IPS-18a (cell line): ENCODE results near the gene NT5E.

Source experiments
- H3K27ac ChIP-seq: one replicate; pipeline ENCODE4 v1.5.1; 2013; ENCODE audit warnings: low read length
- H3K27me3 ChIP-seq: one replicate; pipeline ENCODE4 v1.6.1; 2013; ENCODE audit warnings: mild to moderate bottlenecking, low read length; ENCODE audit not compliant: control insufficient read depth, insufficient read depth
- H3K36me3 ChIP-seq: one replicate; pipeline ENCODE4 v1.6.1; 2013; ENCODE audit warnings: low read depth, low read length; ENCODE audit not compliant: control insufficient read depth
- H3K4me1 ChIP-seq: one replicate; pipeline ENCODE4 v1.6.1; 2013; ENCODE audit warnings: low read depth, low read length; ENCODE audit not compliant: control insufficient read depth
- H3K4me3 ChIP-seq: one replicate; pipeline ENCODE4 v1.5.1; 2013; ENCODE audit warnings: low read length
- H3K9ac ChIP-seq: one replicate; pipeline ENCODE4 v1.6.1; 2013; ENCODE audit warnings: mild to moderate bottlenecking, low read length, moderate library complexity
- H3K9me3 ChIP-seq: one replicate; pipeline ENCODE4 v1.6.1; 2013; ENCODE audit warnings: low read depth, low read length; ENCODE audit not compliant: control insufficient read depth

The NT5E gene

GRCh38 chr6:85451565-85452306 lies 1.9 kb downstream of the NT5E start:
- H3K27ac ChIP-seq, result no peak overlapping the region
- no peaks in the 10 kb centered on the region for H3K9me3 ChIP-seq
- peaks cover 3% of the 10 kb centered on the region for H3K4me1 ChIP-seq
- H3K9ac ChIP-seq, result no peak overlapping the region
- peaks cover 63% of the 10 kb centered on the region for H3K27me3 ChIP-seq
- no peak overlapping the region for H3K4me3 ChIP-seq
- H3K36me3 ChIP-seq, result no peaks in the 10 kb centered on the region

- Histone ChIP-seq H3K4me3 (no peak overlapping the region), H3K27ac (no peak overlapping the region), H3K9me3 (no peaks in the 10 kb centered on the region), H3K27me3 (peaks cover 59% of the 10 kb centered on the region), H3K4me1 (peaks cover 3% of the 10 kb centered on the region), H3K36me3 (no peaks in the 10 kb centered on the region), H3K9ac (no peak overlapping the region)
Measured at GRCh38 chr6:85452441-85452881, 2.6 kb downstream of the NT5E start.

GRCh38 chr6:85453052-85453451 lies 3.2 kb downstream of the NT5E start:
- no peak overlapping the region for H3K4me3 ChIP-seq
- peaks cover 5% of the 10 kb centered on the region for H3K4me1 ChIP-seq
- no peak overlapping the region for H3K9ac ChIP-seq
- no peak overlapping the region for H3K27ac ChIP-seq
- no peaks in the 10 kb centered on the region for H3K36me3 ChIP-seq
- H3K9me3 ChIP-seq, result no peaks in the 10 kb centered on the region
- H3K27me3 ChIP-seq, result peaks cover 53% of the 10 kb centered on the region

- Histone ChIP-seq H3K9me3 (no peaks in the 10 kb centered on the region), H3K4me1 (peaks cover 10% of the 10 kb centered on the region), H3K27me3 (peaks cover 49% of the 10 kb centered on the region), H3K27ac (no peak overlapping the region), H3K36me3 (no peaks in the 10 kb centered on the region), H3K9ac (no peak overlapping the region), H3K4me3 (no peak overlapping the region)
Measured at GRCh38 chr6:85453490-85453889, 3.6 kb downstream of the NT5E start.

GRCh38 chr6:85455471-85456026 lies 5.7 kb downstream of the NT5E start:
- no peak overlapping the region for H3K9ac ChIP-seq
- H3K4me1 ChIP-seq, result peaks cover 24% of the 10 kb centered on the region
- peaks cover 28% of the 10 kb centered on the region for H3K27me3 ChIP-seq
- no peak overlapping the region for H3K4me3 ChIP-seq
- H3K27ac ChIP-seq, result no peak overlapping the region
- no peaks in the 10 kb centered on the region for H3K36me3 ChIP-seq
- H3K9me3 ChIP-seq, result no peaks in the 10 kb centered on the region

GRCh38 chr6:85456782-85457181 lies 6.9 kb downstream of the NT5E start:
- Histone ChIP-seq H3K36me3 (no peaks in the 10 kb centered on the region), H3K9ac (no peak overlapping the region), H3K27ac (no peak overlapping the region), H3K4me1 (peaks cover 26% of the 10 kb centered on the region), H3K4me3 (no peak overlapping the region), H3K9me3 (no peaks in the 10 kb centered on the region), H3K27me3 (peaks cover 16% of the 10 kb centered on the region)

GRCh38 chr6:85458184-85458583 lies 8.3 kb downstream of the NT5E start:
- Histone ChIP-seq H3K27ac (no peak overlapping the region), H3K9me3 (no peaks in the 10 kb centered on the region), H3K4me3 (no peak overlapping the region), H3K4me1 (peaks cover 26% of the 10 kb centered on the region), H3K27me3 (peaks cover 2% of the 10 kb centered on the region), H3K36me3 (no peaks in the 10 kb centered on the region), H3K9ac (no peak overlapping the region)

GRCh38 chr6:85458782-85459181 lies 8.9 kb downstream of the NT5E start:
- H3K9me3 ChIP-seq, result no peaks in the 10 kb centered on the region
- no peak overlapping the region for H3K9ac ChIP-seq
- no peaks in the 10 kb centered on the region for H3K36me3 ChIP-seq
- no peak overlapping the region for H3K27ac ChIP-seq
- H3K4me1 ChIP-seq, result peaks cover 26% of the 10 kb centered on the region
- H3K4me3 ChIP-seq, result no peak overlapping the region
- H3K27me3 ChIP-seq, result no peaks in the 10 kb centered on the region

GRCh38 chr6:85459224-85459901 lies 9.5 kb downstream of the NT5E start:
- Histone ChIP-seq H3K9me3 (no peaks in the 10 kb centered on the region), H3K36me3 (no peaks in the 10 kb centered on the region), H3K27ac (no peak overlapping the region), H3K27me3 (no peaks in the 10 kb centered on the region), H3K4me1 (peaks cover 26% of the 10 kb centered on the region), H3K9ac (no peak overlapping the region), H3K4me3 (no peak overlapping the region)

- H3K4me1 ChIP-seq, result peaks cover 26% of the 10 kb centered on the region
- no peaks in the 10 kb centered on the region for H3K27me3 ChIP-seq
- H3K9me3 ChIP-seq, result no peaks in the 10 kb centered on the region
- H3K4me3 ChIP-seq, result no peak overlapping the region
- H3K36me3 ChIP-seq, result no peaks in the 10 kb centered on the region
- H3K9ac ChIP-seq, result no peak overlapping the region
- no peak overlapping the region for H3K27ac ChIP-seq
Measured at GRCh38 chr6:85460154-85460920, 10.5 kb downstream of the NT5E start.
